Brain microvascular endothelial cell (primary cell): ENCODE data around the gene ABCB6.

Source experiments
- DNase-seq: peaks from one replicate; pipeline ENCODE4 v3.0.0-alpha.2; 2020
- H3K27ac ChIP-seq: fragments of 250-450 bp; sonication (Bioruptor Pico); 2 replicates; pipeline ENCODE4 v1.5.1; 2020; ENCODE audit warnings: mild to moderate bottlenecking, moderate library complexity
- H3K27me3 ChIP-seq: fragments of 250-450 bp; sonication (Bioruptor Pico); replicated peaks from 2 replicates; pipeline ENCODE4 v1.5.1; 2020; ENCODE audit warnings: mild to moderate bottlenecking
- H3K36me3 ChIP-seq: fragments of 250-450 bp; sonication (Bioruptor Pico); replicated peaks from 2 replicates; pipeline ENCODE4 v1.5.1; 2020; ENCODE audit warnings: mild to moderate bottlenecking
- H3K4me3 ChIP-seq: 2 replicates; pipeline ENCODE4 v1.5.1; 2011; ENCODE audit warnings: low read depth, mild to moderate bottlenecking, control low read depth, low read length, moderate library complexity
- in situ Hi-C: cut with HindIII; loops from 2 replicates; pipeline ENCODE4 v1.10.0; 2017; ENCODE audit warnings: low sequenced_read_pairs, low pct_ligation_motif_present
- TF ChIP-seq, protein P1 (sequence below): IDR thresholded peaks from 2 replicates; pipeline ENCODE4 v1.5.1; 2011; ENCODE audit warnings: low read depth, mild to moderate bottlenecking, moderate library complexity, low read length, control low read depth, inconsistent platforms; ENCODE audit errors: missing control alignments

Gene ABCB6

DNA sequence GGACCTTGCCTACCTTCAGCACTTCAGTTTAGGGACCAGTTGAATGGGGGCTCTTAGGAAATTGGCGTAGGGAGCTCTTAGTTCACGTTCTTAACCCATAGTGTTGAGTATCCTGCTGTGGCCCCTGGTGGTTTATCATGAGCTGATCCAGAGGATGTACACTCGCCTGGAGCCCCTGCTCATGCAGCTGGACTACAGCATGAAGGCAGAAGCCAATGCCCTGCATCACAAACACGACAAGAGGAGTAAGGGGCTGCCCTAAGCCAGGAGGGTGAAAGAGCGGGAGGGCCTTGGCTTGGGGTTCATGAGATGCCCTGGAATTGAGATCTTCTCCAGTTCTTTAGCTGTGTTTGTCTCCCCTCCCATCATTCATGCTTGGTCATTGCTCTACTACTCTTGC, 37.8 kb downstream of the ABCB6 start:
- in situ Hi-C loops: no loop called here

GRCh38 chr2:219179601-219180465, 38.9 kb downstream of the ABCB6 start:
- Histone ChIP-seq H3K36me3 (peaks cover 32% of the 10 kb centered on the region), H3K27me3 (no peaks in the 10 kb centered on the region), H3K4me3 (no peak overlapping the region), H3K27ac (no peak overlapping the region)
- in situ Hi-C loops: no loop called here
- TF ChIP-seq, protein P1, sequence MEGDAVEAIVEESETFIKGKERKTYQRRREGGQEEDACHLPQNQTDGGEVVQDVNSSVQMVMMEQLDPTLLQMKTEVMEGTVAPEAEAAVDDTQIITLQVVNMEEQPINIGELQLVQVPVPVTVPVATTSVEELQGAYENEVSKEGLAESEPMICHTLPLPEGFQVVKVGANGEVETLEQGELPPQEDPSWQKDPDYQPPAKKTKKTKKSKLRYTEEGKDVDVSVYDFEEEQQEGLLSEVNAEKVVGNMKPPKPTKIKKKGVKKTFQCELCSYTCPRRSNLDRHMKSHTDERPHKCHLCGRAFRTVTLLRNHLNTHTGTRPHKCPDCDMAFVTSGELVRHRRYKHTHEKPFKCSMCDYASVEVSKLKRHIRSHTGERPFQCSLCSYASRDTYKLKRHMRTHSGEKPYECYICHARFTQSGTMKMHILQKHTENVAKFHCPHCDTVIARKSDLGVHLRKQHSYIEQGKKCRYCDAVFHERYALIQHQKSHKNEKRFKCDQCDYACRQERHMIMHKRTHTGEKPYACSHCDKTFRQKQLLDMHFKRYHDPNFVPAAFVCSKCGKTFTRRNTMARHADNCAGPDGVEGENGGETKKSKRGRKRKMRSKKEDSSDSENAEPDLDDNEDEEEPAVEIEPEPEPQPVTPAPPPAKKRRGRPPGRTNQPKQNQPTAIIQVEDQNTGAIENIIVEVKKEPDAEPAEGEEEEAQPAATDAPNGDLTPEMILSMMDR: no peak
- DNase-seq: no peak

More for the DNA sequence above, 37.8 kb downstream of the ABCB6 start:
- TF ChIP-seq, protein P1: no peak
- no peak overlapping the region for H3K4me3 ChIP-seq
- peaks cover 31% of the 10 kb centered on the region for H3K36me3 ChIP-seq
- DNase-seq: no peak
- no peak overlapping the region for H3K27ac ChIP-seq
- no peaks in the 10 kb centered on the region for H3K27me3 ChIP-seq

GRCh38 chr2:219178377-219179175, 40.2 kb downstream of the ABCB6 start:
- Histone ChIP-seq H3K4me3 (peak overlapping the region; percentile 84), H3K27ac (peak overlapping the region; percentile 90), H3K36me3 (peaks cover 32% of the 10 kb centered on the region), H3K27me3 (no peaks in the 10 kb centered on the region)
- in situ Hi-C loops: no loop called here
- TF ChIP-seq, protein P1: no peak
- DNase-seq: peak; percentile 12

GRCh38 chr2:219177552-219178376, 41.0 kb downstream of the ABCB6 start, which contains the start of gene RETREG2:
TSS of gene RETREG2 (plus strand) at chr2:219178275. CDS start at chr2:219178353, 78 bp downstream.
- Histone ChIP-seq H3K4me3 (peak within 1 kb of the TSS; percentile 84), H3K36me3 (peaks cover 28% of the 10 kb centered on the region), H3K27ac (peak within 1 kb of the TSS; percentile 90), H3K27me3 (no peaks in the 10 kb centered on the region)
- in situ Hi-C loops: no loop called here
- TF ChIP-seq, protein P1: peak; percentile 22
- DNase-seq: peak; percentile 78

DNA sequence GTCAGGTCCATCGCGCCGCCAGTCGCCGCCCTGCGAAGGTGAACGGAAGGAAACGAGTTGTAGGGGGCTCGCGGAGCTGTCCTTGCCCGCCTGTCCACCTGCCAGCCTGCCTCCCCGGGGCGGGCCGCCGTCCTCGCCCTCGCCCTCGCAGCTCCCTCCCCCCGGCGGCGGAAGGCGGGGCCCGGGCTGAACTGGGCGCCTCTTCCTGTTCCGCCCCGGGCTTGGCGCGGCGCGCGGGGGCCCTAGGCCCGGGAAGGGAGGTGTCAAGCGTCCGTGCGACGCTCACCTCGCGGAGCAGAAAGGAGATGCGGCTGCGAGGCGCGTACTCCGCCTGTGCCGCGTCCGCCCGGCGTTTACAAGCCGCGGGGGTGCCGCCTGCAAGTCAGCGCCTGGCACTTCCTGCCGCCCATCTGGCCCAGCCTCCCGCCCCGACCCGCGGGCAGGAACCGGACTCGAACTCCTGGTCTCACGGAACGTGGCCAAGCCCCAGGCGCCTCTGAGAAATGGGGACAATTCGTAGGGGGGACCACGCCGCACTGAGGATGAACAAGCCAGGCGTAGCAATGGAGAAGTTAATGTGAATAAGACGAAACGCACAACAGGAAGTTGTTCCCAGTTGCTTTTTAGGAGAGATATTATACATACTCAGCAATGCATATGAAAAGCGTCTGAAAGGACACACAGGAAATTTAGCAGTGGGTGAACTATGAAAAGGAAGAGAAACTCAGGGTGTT, 41.8 kb downstream of the ABCB6 start, which contains the start of gene CNPPD1:
Gene CNPPD1, minus strand, starts transcription at position 108 of the 734 bp plus-strand sequence. Its CDS starts 97 bp downstream, at position 11.
- peak; percentile 31 for DNase-seq
- in situ Hi-C loops: no loop called here
- peaks cover 26% of the 10 kb centered on the region for H3K36me3 ChIP-seq
- TF ChIP-seq, protein P1: no peak
- H3K27me3 ChIP-seq: no peaks in the 10 kb centered on the region
- peak within 1 kb of the TSS; percentile 90 for H3K27ac ChIP-seq
- H3K4me3 ChIP-seq: peak within 1 kb of the TSS; percentile 84
